ENCODE data around the gene RFTN1. TPM values are rescaled to one million over a fixed set of nuclear protein-coding genes. Genes with fewer than 3 reads are reported as not detected.
A peak's percentile ranks its signal among the peaks of the same experiment; 100 is the strongest.

Gene RFTN1
- total RNA-seq, 2 experiments from 2014 or later, result 95.9 to 109 TPM

DNA sequence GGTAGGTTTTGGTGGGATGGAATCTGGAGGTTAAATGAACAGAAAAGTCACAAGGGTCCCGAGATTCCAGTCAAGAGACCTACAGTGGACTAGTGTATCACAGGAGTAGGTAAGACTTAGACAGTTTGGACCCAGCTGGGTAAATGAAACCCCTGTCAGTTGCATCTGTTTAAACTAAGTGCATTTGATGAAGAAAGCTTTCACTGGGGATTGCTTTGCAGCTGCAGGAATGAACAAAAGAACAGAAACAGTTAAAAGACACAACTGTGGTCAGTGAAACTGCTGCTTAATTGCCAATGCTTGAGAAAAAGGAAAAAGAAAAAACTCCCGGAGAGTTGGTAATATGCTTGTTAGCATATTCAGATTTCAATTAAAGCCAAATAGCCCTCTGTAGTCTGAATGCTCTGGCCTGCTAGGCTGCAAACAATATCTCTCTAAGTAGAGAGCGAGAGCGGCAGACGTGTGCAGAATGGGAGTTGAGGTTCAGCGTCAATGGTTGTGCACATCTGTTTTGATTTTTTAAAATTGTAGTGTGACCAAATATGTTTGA lies 211.3 kb downstream of the RFTN1 start:
- Mint-ChIP-seq H3K4me1 (ENCODE audit: low read depth) (peaks cover 97% of the 10 kb centered on the region), H3K36me3 (ENCODE audit: low read depth) (peaks cover 50% of the 10 kb centered on the region), H3K27ac (peak overlapping the region; percentile 94), H3K9me3 (no peaks in the 10 kb centered on the region), H3K27me3 (ENCODE audit: low read depth) (no peaks in the 10 kb centered on the region), H3K4me3 (peak overlapping the region; percentile 62)
- no peak for DNase-seq
- CTCF ChIA-PET, result interaction anchor here (1.0 to 8.9 kb wide), 5 partner anchors 9 to 224 kb away, joined by 3 to 109 read pairs (median 5); partner anchors contain the start of gene OXNAD1
- intact Hi-C loops (cut with micrococcal nuclease), result no loop called here

DNA sequence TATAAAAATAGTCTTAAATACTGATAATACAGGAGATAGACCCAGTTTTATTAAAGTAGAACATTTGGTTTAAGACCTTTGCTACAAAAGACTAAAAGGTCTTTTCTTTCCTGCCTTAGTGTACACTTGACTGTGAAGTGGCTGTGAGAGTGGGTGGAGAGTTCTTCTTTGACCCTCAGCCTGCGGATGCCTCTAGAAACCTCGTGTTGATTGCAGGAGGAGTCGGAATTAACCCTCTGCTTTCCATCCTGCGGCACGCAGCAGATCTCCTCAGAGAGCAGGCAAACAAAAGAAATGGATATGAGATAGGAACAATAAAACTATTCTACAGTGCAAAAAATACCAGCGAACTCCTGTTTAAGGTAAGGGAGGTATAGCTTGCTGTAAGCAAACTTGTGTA lies 212.0 kb downstream of the RFTN1 start:
- Mint-ChIP-seq H3K27me3 (ENCODE audit: low read depth) (no peaks in the 10 kb centered on the region), H3K36me3 (ENCODE audit: low read depth) (peaks cover 47% of the 10 kb centered on the region), H3K27ac (peak overlapping the region; percentile 94), H3K9me3 (no peaks in the 10 kb centered on the region), H3K4me3 (peak overlapping the region; percentile 62), H3K4me1 (ENCODE audit: low read depth) (peaks cover 97% of the 10 kb centered on the region)
- intact Hi-C loops (cut with micrococcal nuclease), result loop anchor here (1.0 kb wide), 2 partner anchors 8 to 11 kb away; no protein-coding TSS in a partner anchor
- DNase-seq, result peak; percentile 51
- CTCF ChIA-PET, result interaction anchor here (1.0 to 8.9 kb wide), 6 partner anchors 8 to 224 kb away, joined by 3 to 109 read pairs (median 4); partner anchors contain the start of gene OXNAD1

DNA sequence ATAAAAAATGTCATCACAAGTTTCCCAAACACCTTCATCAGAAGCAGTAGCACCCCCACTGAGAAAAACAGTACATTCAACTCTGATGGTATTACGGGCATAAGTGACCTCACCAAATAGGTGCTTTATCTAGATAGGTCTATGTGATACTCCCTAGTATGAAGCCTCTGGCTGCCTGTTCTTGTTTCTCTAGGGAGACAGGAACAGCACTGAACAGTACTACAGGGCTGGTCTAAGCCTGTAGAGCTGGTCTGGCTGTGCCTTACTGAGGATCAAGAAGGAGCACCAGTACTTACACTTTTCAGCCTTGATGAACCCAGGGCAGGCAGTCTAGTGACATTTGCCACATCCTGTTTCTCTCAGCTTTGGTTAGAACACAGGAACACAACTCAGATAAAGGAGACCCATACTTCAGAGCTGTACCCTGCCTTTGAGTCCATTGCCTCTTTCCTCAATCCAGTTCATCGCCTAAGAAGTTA lies 212.6 kb downstream of the RFTN1 start:
- Mint-ChIP-seq H3K27ac (peak overlapping the region; percentile 94), H3K4me1 (ENCODE audit: low read depth) (peaks cover 97% of the 10 kb centered on the region), H3K4me3 (peak overlapping the region; percentile 62), H3K27me3 (ENCODE audit: low read depth) (no peaks in the 10 kb centered on the region), H3K36me3 (ENCODE audit: low read depth) (peaks cover 53% of the 10 kb centered on the region), H3K9me3 (no peaks in the 10 kb centered on the region)
- CTCF ChIA-PET, result interaction anchor here (0.9 to 8.9 kb wide), 7 partner anchors 8 to 19 kb away, joined by 3 to 109 read pairs (median 4); no protein-coding TSS in a partner anchor
- peak; percentile 58 for DNase-seq
- intact Hi-C loops (cut with micrococcal nuclease), result loop anchor here (1.0 kb wide), 2 partner anchors 8 to 11 kb away; no protein-coding TSS in a partner anchor

DNA sequence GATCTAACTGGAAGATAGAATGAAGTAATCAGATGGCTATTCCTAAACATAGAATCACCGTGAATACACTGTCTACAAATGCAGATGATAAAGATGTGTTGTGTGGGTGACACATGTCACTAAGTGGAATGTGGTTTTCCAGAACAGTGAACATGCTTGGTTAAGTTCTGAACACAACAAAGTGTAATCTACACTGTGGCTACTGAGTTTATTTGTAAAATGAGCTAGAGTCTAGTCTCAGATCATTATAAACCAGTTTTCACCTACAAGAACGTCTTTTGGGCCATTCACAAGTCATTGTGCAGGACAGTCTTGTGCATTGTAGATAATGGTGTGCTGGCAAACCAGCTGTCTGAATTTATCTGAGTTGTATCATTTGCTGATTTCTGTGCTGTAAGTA lies 213.2 kb downstream of the RFTN1 start:
- Mint-ChIP-seq H3K27ac (peak overlapping the region; percentile 94), H3K4me1 (ENCODE audit: low read depth) (peaks cover 97% of the 10 kb centered on the region), H3K36me3 (ENCODE audit: low read depth) (peaks cover 54% of the 10 kb centered on the region), H3K9me3 (no peaks in the 10 kb centered on the region), H3K4me3 (peak overlapping the region; percentile 62), H3K27me3 (ENCODE audit: low read depth) (no peaks in the 10 kb centered on the region)
- DNase-seq, result no peak
- CTCF ChIA-PET, result interaction anchor here (0.9 to 8.9 kb wide), 7 partner anchors 7 to 20 kb away, joined by 3 to 109 read pairs (median 4); no protein-coding TSS in a partner anchor
- intact Hi-C loops (cut with micrococcal nuclease), result no loop called here

DNA sequence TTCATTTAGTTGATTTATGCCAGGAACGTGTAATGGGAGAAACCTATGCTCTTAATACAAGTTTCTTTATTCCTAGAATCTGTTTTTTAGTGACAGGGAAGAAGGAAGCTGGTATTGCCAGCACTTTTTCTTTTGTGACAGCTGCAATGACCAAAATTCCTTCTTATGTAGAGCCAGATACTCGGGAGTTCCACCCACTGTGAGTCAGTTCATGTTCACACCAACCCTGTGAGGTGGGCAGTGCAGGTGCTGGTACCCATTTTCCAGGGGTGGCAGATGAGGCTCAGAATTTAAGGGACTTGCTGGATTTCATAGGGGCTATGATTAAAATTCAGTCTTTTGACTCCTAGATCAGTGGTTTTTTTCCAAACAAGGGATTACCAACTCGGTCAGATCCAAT lies 213.8 kb downstream of the RFTN1 start:
- Mint-ChIP-seq H3K27me3 (ENCODE audit: low read depth) (no peaks in the 10 kb centered on the region), H3K9me3 (no peaks in the 10 kb centered on the region), H3K27ac (peak overlapping the region; percentile 94), H3K4me1 (ENCODE audit: low read depth) (peaks cover 96% of the 10 kb centered on the region), H3K36me3 (ENCODE audit: low read depth) (peaks cover 54% of the 10 kb centered on the region), H3K4me3 (no peak overlapping the region)
- DNase-seq, result peak; percentile 21
- intact Hi-C loops (cut with micrococcal nuclease), result no loop called here
- CTCF ChIA-PET, result interaction anchor here (1.0 kb wide), 1 partner anchor 19 kb away, joined by 4 read pairs; no protein-coding TSS in a partner anchor

DNA sequence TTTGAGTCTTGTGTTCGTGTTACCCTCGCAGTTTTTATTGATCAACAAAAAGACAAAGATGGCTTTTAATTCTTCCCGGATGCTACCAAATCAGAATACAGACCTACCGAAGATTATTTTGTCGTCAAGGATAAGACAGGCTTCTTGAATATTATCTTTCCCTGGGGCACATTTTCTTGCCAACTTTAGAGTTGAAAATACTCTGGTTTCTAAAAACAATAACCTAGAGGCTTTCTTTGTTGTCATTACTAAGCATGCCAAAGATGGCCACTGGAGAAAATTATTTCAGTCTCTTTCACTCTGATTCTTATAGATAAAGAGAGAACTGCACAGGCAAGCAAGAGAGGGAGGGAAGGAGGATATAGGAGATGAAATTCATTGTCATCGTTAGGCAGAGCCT lies 214.6 kb downstream of the RFTN1 start:
- Mint-ChIP-seq H3K9me3 (no peaks in the 10 kb centered on the region), H3K27ac (peak overlapping the region; percentile 94), H3K36me3 (ENCODE audit: low read depth) (peaks cover 51% of the 10 kb centered on the region), H3K4me3 (peak overlapping the region; percentile 49), H3K4me1 (ENCODE audit: low read depth) (peaks cover 96% of the 10 kb centered on the region), H3K27me3 (ENCODE audit: low read depth) (no peaks in the 10 kb centered on the region)
- intact Hi-C loops (cut with micrococcal nuclease), result no loop called here
- no peak for DNase-seq
- CTCF ChIA-PET, result interaction anchor here (0.6 to 1.6 kb wide), 2 partner anchors 9 to 20 kb away, joined by 3 to 5 read pairs; no protein-coding TSS in a partner anchor

DNA sequence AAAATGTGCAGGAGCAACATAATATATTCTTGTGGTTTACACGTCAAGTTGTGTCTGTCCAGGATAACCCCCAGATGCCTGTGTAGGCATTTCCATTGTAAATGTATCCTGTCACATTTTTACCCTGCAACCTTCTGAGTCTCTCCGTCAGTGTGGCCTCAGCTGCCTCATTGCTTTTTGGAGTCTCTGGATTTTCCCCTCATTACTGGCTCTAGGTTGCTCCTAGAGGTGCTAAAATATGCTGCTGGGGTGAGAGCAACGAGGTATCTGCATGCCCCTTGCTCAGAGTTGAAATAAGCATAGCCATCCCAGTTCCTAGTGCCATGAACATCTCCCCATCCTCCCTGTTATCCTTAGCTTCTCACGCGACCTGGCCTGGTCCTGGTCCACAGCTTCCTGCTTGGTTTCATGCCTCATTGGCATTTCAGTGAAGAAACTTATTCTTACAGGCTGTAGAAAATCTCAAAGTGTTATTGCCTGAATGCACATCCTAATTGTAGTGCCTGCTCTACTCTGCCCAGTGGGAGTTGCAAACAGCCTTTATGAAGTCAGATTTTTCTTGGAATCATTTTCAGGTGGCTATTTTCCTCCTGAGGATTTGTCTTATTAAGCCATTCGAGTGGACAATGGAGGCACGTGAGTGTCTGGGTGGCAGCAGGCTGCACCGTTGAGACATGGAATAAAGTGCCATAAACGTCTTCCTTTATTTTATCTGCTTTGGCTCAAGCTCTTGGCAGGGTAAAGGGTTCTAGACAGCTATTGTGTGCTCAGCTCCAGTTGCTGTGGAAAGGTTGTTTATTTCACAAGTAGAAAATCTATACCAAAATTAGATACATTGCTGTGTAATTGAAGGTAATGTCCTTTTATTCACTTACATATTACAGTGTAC lies 215.3 kb downstream of the RFTN1 start:
- Mint-ChIP-seq H3K4me1 (ENCODE audit: low read depth) (peaks cover 98% of the 10 kb centered on the region), H3K27me3 (ENCODE audit: low read depth) (no peaks in the 10 kb centered on the region), H3K9me3 (peaks cover 4% of the 10 kb centered on the region), H3K27ac (peak overlapping the region; percentile 94), H3K4me3 (peak overlapping the region; percentile 49), H3K36me3 (ENCODE audit: low read depth) (peaks cover 55% of the 10 kb centered on the region)
- DNase-seq, result peak; percentile 56
- intact Hi-C loops (cut with micrococcal nuclease), result no loop called here
- CTCF ChIA-PET, result interaction anchor here (0.6 to 1.6 kb wide), 3 partner anchors 8 to 21 kb away, joined by 3 to 5 read pairs (median 3); no protein-coding TSS in a partner anchor

DNA sequence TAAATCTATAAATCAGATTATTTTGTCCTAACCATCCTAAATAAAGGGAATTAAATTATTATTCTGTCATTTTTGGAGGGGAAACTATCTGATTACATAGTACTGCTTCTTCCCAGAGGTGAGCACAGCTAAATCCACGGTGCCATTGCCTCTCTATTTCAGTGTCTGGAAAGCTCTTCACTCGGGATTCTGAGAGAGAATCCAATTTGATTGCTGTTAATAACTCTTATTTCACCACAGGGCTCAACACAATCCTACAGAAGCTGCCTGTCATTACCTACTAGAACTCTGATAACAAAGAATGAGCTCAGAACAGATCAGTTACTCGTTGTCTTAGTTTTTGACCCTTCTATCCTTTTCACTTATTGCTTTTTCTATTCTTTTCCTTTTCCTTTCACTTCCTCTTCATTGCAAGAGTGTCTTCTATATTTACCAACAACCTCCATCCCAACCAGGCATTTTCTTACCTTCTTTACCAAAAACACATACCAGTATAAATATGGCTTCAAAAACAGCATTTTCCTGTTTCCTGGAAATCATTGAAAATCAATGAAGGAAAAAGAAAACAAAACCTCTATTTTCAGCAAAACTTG lies 218.1 kb downstream of the RFTN1 start:
- no peaks in the 10 kb centered on the region for H3K27me3 Mint-ChIP-seq (ENCODE audit: low read depth)
- H3K9me3 Mint-ChIP-seq, result peaks cover 4% of the 10 kb centered on the region
- H3K4me3 Mint-ChIP-seq, result peak overlapping the region; percentile 11
- peaks cover 94% of the 10 kb centered on the region for H3K4me1 Mint-ChIP-seq (ENCODE audit: low read depth)
- peak overlapping the region; percentile 84 for H3K27ac Mint-ChIP-seq
- peaks cover 46% of the 10 kb centered on the region for H3K36me3 Mint-ChIP-seq (ENCODE audit: low read depth)
- intact Hi-C loops (cut with micrococcal nuclease), result no loop called here
- CTCF ChIA-PET, result interaction anchor here (0.7 to 9.8 kb wide), 9 partner anchors 9 to 325 kb away, joined by 3 to 222 read pairs (median 4); partner anchors contain the start of genes DPH3 and OXNAD1
- no peak for DNase-seq

DNA sequence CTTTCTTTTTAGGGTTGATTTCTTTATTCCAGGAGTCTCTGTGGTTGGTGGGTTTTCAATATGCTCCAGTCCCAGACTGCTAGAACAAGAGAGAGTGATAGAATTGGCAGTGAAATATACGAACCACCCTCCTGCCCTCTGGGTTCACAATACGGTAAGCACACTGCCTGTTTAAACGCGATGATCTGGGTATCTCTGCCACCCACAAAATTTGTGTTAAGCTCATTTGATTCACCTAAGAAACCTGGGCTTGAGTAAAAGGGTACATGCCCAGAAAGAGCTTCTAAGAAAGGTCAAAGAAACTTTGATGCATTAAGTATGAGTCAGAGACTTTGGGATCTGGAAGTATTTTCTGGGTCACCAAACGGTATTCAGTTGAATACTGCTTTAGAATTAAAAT lies 218.7 kb downstream of the RFTN1 start:
- H3K27ac Mint-ChIP-seq, result peak overlapping the region; percentile 84
- peak overlapping the region; percentile 45 for H3K4me3 Mint-ChIP-seq
- H3K36me3 Mint-ChIP-seq (ENCODE audit: low read depth), result peaks cover 46% of the 10 kb centered on the region
- peak; percentile 45 for DNase-seq
- CTCF ChIA-PET, result interaction anchor here (0.9 to 9.8 kb wide), 8 partner anchors 8 to 227 kb away, joined by 3 to 222 read pairs (median 5); partner anchors contain the start of genes DPH3 and OXNAD1
- no peaks in the 10 kb centered on the region for H3K27me3 Mint-ChIP-seq (ENCODE audit: low read depth)
- intact Hi-C loops (cut with micrococcal nuclease), result no loop called here
- peaks cover 4% of the 10 kb centered on the region for H3K9me3 Mint-ChIP-seq
- peaks cover 94% of the 10 kb centered on the region for H3K4me1 Mint-ChIP-seq (ENCODE audit: low read depth)

DNA sequence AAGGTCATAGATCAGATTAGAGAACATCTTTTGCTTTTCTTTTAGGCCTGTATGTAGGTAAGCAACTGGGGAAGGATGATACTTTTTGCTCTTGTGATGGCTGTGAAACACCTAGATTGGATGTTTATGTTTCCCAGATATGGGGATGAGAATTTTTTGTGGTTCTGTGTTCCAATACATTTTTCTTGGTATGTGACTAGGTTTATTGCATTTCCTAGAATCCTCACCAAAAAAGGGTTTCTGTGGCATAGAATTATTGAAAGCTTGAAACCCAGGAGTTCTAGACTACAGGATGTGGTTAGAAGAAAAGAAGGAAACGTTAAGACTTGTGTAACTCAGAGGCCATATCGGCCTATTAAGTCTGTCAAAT lies 222.7 kb downstream of the RFTN1 start:
- Mint-ChIP-seq H3K27me3 (ENCODE audit: low read depth) (no peaks in the 10 kb centered on the region), H3K4me3 (peak overlapping the region; percentile 84), H3K27ac (peak overlapping the region; percentile 97), H3K36me3 (ENCODE audit: low read depth) (peaks cover 61% of the 10 kb centered on the region), H3K9me3 (peaks cover 4% of the 10 kb centered on the region), H3K4me1 (ENCODE audit: low read depth) (peaks cover 85% of the 10 kb centered on the region)
- CTCF ChIA-PET, result interaction anchor here (0.8 to 9.8 kb wide), 17 partner anchors 14 to 261 kb away, joined by 3 to 222 read pairs (median 4); partner anchors contain the start of genes DPH3 and OXNAD1
- intact Hi-C loops (cut with micrococcal nuclease), result loop anchor here (1.0 kb wide), 12 partner anchors 10 to 942 kb away; partner anchors contain the start of gene OXNAD1
- no peak for DNase-seq

DNA sequence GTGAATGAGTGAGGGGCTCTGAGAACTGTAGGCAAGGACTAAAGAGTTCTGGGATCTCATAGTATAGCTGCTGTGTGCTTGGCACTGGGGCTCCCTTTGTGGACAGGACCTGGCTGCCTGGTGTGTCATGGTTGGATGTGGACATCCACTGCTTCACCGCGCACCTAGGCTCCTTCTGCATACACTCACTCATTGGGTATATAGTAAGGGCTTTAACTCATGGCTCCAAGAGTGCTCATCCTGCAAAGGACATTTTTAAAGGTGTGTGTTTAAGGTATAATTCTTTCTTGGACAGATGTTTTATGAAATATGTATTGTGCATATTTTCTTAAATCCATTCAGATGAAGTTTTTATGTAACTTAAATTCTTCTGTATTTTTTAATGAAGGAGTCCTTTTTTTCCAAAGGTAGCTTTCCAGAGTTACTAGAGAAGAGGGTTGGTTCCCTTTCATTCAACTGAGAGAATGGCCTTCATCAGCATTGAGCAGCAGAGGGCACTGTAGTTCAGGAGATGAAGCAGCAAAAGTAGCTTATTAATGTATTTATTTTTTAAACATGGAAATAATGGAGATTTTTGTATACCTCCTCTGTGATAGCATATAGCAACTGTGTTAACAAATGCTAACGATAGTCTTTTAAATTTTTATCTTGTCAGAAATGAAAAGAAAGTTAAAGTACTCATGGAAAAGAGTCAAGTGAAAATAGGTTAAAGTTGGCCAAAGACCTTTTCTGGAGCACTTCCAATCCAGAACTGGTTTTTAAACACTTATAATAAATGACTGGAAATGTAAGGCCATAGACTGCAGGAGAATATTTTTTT lies 223.3 kb downstream of the RFTN1 start:
- DNase-seq, result peak; percentile 81
- H3K27ac Mint-ChIP-seq, result peak overlapping the region; percentile 97

More for the DNA sequence above, 223.3 kb downstream of the RFTN1 start:
- peaks cover 55% of the 10 kb centered on the region for H3K36me3 Mint-ChIP-seq (ENCODE audit: low read depth)
- intact Hi-C loops (cut with micrococcal nuclease), result loop anchor here (1.0 kb wide), 11 partner anchors 11 to 943 kb away; partner anchors contain the start of gene OXNAD1
- H3K4me1 Mint-ChIP-seq (ENCODE audit: low read depth), result peaks cover 85% of the 10 kb centered on the region
- CTCF ChIA-PET, result interaction anchor here (0.7 to 9.8 kb wide), 19 partner anchors 9 to 262 kb away, joined by 3 to 222 read pairs (median 4); partner anchors contain the start of genes DPH3 and OXNAD1
- no peaks in the 10 kb centered on the region for H3K27me3 Mint-ChIP-seq (ENCODE audit: low read depth)
- H3K9me3 Mint-ChIP-seq, result peaks cover 4% of the 10 kb centered on the region
- peak overlapping the region; percentile 84 for H3K4me3 Mint-ChIP-seq

Data from activated naive CD4-positive, alpha-beta T cell treated with anti-CD3 and anti-CD28 coated beads for 36 hours (primary cell).